ENCODE data around the gene SRP9. TPM values are rescaled to one million over a fixed set of nuclear protein-coding genes. Genes with fewer than 3 reads are reported as not detected.
A peak's percentile ranks its signal among the peaks of the same experiment; 100 is the strongest.

Gene SRP9
- total and polyA plus RNA-seq, 2 experiments from 2014 or later: 360 to 414 TPM

- peak overlapping the region; percentile 14 for H2AFZ ChIP-seq
- H3K9me2 ChIP-seq (replicated peaks; ENCODE audit: insufficient read depth): no peaks in the 10 kb centered on the region
- no peaks in the 10 kb centered on the region for H3K36me3 ChIP-seq (replicated peaks; ENCODE audit: insufficient read depth, low read depth)
- peak overlapping the region; percentile 56 for H3K4me2 ChIP-seq
- no peaks in the 10 kb centered on the region for H3K27me3 ChIP-seq
- peaks cover 36% of the 10 kb centered on the region for H3K4me1 ChIP-seq (ENCODE audit: insufficient read depth)
- no peaks in the 10 kb centered on the region for H4K20me1 ChIP-seq (ENCODE audit: insufficient read depth, poor library complexity, severe bottlenecking)
- TF ChIP-seq EZH2phosphoT487 (IDR thresholded peaks at IDR 0.05; ENCODE audit: low read depth, severe bottlenecking, unreplicated experiment) (no peak), EZH2 (IDR thresholded peaks at IDR 0.05; ENCODE audit: borderline replicate concordance) (no peak), CTCF (IDR thresholded peaks at IDR 0.05; ENCODE audit: poor library complexity) (no peak)
- no peaks in the 10 kb centered on the region for H3K9me3 ChIP-seq (ENCODE audit: low read depth)
- no peak overlapping the region for H3K4me3 ChIP-seq
- WGBS (ENCODE audit: low lambda C conversion rate, missing lambda C conversion rate): 26% methylated on average over 5 of the region's 5 CpGs
- peak overlapping the region; percentile 91 for H3K27ac ChIP-seq
- DNase-seq (ENCODE audit: low spot score): peak; percentile 32
- H3K79me2 ChIP-seq: no peaks in the 10 kb centered on the region
Observed at GRCh38 chr1:225762002-225762441, 15.6 kb upstream of the SRP9 start.

- Histone ChIP-seq H3K4me1 (ENCODE audit: insufficient read depth) (peaks cover 40% of the 10 kb centered on the region), H3K27ac (peak overlapping the region; percentile 91), H3K9me3 (ENCODE audit: low read depth) (no peaks in the 10 kb centered on the region), H3K9me2 (replicated peaks; ENCODE audit: insufficient read depth) (no peaks in the 10 kb centered on the region), H3K4me2 (peak overlapping the region; percentile 56), H3K36me3 (replicated peaks; ENCODE audit: insufficient read depth, low read depth) (no peaks in the 10 kb centered on the region), H2AFZ (peak overlapping the region; percentile 14), H3K79me2 (no peaks in the 10 kb centered on the region), H4K20me1 (ENCODE audit: insufficient read depth, poor library complexity, severe bottlenecking) (no peaks in the 10 kb centered on the region), H3K27me3 (no peaks in the 10 kb centered on the region), H3K4me3 (no peak overlapping the region)
- 6% methylated on average over 5 of the region's 5 CpGs for WGBS (ENCODE audit: low lambda C conversion rate, missing lambda C conversion rate)
- TF ChIP-seq EZH2 (IDR thresholded peaks at IDR 0.05; ENCODE audit: borderline replicate concordance): no peak
- TF ChIP-seq CTCF (IDR thresholded peaks at IDR 0.05; ENCODE audit: poor library complexity): no peak
- TF ChIP-seq EZH2phosphoT487 (IDR thresholded peaks at IDR 0.05; ENCODE audit: low read depth, severe bottlenecking, unreplicated experiment): no peak
- DNase-seq (ENCODE audit: low spot score): peak; percentile 69
Observed at GRCh38 chr1:225762444-225762843, 15.2 kb upstream of the SRP9 start.

- Histone ChIP-seq H3K9me2 (replicated peaks; ENCODE audit: insufficient read depth) (no peaks in the 10 kb centered on the region), H3K4me1 (ENCODE audit: insufficient read depth) (peaks cover 54% of the 10 kb centered on the region), H3K27ac (peak overlapping the region; percentile 91), H3K36me3 (replicated peaks; ENCODE audit: insufficient read depth, low read depth) (no peaks in the 10 kb centered on the region), H3K4me2 (no peak overlapping the region), H4K20me1 (ENCODE audit: insufficient read depth, poor library complexity, severe bottlenecking) (no peaks in the 10 kb centered on the region), H3K79me2 (no peaks in the 10 kb centered on the region), H3K4me3 (no peak overlapping the region), H2AFZ (no peak overlapping the region), H3K27me3 (no peaks in the 10 kb centered on the region), H3K9me3 (ENCODE audit: low read depth) (no peaks in the 10 kb centered on the region)
- 55% methylated on average over 9 of the region's 9 CpGs for WGBS (ENCODE audit: low lambda C conversion rate, missing lambda C conversion rate)
- TF ChIP-seq CTCF (IDR thresholded peaks at IDR 0.05; ENCODE audit: poor library complexity): no peak
- TF ChIP-seq EZH2 (IDR thresholded peaks at IDR 0.05; ENCODE audit: borderline replicate concordance): no peak
- no peak for TF ChIP-seq EZH2phosphoT487 (IDR thresholded peaks at IDR 0.05; ENCODE audit: low read depth, severe bottlenecking, unreplicated experiment)
- DNase-seq (ENCODE audit: low spot score): no peak
Observed at GRCh38 chr1:225763716-225764548, 13.7 kb upstream of the SRP9 start.
